HPDE6-E6E7 (cell line): ENCODE data around the gene GRM4.

Experiments
- DNase-seq: peaks from one replicate; pipeline ENCODE4 v3.0.0; 2011; ENCODE audit warnings: missing footprints; ENCODE audit errors: extremely low spot score

Gene GRM4

GRCh38 chr6:34143196-34143883, 2.5 kb downstream of the GRM4 start:
- DNase-seq: no peak

- DNase-seq: no peak
Observed at GRCh38 chr6:34142061-34142998, 3.6 kb downstream of the GRM4 start.

DNA sequence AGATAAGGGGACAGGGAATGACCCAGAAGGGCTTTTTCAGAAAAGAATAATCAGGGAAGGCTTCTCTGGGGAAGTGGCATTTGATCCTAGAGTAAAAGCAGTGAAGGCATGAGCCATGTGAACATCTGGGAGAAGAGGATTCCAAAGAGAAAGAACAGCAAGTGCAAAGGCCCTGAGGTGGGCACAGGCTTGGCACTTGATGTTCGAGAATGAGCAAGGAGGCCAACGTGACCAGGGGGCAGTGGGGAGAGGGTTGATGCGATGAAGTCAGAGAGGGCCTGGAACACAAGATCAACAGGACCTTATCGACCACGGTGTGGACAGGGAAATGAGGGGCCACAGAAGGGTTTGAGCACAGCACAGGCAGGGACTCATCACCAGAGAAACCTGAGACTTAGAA, 5.8 kb downstream of the GRM4 start:
- no peak for DNase-seq

DNA sequence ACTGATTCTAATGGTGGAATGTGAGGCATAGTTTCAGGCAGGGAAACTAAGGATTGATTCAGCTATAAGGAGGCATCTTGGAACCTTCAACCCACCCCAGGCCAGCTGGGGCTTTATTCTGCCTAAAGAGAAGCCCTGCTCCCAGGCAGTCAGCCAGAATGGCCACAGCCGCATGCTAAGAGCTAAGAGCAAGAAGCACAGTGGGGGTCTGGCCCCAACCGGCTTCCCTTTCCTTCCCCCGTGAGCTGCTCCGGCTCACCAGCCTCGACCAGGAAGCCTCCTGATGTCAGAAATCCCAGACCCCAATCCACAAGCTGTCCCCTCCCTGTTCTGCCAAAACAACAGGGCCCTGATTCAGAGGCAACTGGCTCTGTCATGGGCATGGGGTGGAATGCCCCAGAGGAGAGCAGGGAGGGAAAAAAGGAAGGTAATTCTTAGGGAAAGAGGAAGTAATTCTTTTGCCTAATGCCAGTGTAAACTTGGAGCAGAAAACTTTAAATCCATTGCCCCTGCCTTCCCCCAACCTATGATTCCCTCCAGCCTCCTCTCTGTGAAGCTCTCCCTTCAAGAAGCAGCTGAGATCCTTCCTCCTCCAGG, 6.9 kb downstream of the GRM4 start:
- DNase-seq: no peak

DNA sequence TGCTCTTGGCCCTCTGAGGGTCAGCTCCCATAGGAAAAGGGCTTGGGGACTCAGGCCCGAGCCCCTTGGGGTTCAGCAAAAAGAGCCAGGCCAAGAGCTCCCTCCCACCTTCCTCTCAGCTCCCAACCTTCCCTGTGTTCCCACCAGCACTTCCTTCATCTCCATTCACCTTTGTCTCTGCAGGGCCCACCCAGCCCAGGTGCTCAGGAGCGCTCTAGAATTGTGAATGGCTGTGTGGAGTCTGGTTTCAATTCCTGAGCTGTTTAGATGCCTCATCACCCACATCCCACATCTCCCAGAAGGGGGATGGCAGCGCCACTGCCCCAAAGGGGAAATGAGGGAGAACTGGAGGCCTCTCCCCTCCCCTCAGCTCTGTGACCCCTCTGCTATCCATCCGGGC, 7.7 kb downstream of the GRM4 start:
- no peak for DNase-seq

DNA sequence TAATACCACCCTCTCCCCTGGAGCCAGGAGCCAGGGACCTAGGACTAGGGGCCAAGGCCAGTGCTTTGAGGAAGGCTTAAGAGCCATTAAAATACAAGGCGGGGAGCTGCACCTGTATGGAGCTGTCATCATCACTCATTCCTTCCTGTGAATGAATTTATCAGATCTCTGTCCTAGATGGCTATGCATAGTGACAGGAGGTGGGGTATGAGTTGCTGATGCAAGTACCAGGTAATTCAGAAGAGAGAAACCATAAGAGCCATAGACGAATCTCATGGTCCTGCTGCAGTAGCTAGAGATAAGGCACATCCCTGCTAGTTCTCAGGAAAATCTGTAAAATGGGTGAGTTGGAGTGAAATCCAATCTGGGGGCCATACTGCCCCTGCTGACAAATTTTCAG, 10.3 kb downstream of the GRM4 start:
- no peak for DNase-seq

- peak; percentile 36 for DNase-seq
Observed at GRCh38 chr6:34132486-34133185, 13.3 kb downstream of the GRM4 start.

- no peak for DNase-seq
Observed at GRCh38 chr6:34131326-34132290, 14.3 kb downstream of the GRM4 start.

GRCh38 chr6:34130862-34131261, 15.0 kb downstream of the GRM4 start:
- DNase-seq: no peak

- no peak for DNase-seq
Observed at GRCh38 chr6:34129753-34130152, 16.1 kb downstream of the GRM4 start.

GRCh38 chr6:34128045-34128444, 17.8 kb downstream of the GRM4 start:
- DNase-seq: no peak

DNA sequence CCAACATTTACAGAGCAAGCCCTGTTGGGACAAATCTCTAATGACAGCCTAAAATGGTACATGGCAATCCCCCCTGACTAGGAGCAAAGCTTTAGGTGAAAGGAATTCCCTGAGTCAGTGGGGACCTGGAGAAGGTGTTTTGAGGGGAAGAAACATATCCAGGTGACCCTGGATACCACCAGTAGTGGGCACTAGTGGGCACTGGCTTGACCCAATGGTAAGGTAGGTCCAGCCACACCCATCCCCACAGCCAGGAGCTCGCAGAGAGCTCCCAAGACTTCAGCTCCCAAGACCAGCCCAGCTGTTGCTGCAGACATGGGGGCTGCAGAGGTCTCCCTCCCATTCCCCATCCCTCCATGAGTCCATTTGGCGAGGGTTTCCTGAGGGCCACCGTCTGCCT, 19.5 kb downstream of the GRM4 start:
- DNase-seq: no peak

DNA sequence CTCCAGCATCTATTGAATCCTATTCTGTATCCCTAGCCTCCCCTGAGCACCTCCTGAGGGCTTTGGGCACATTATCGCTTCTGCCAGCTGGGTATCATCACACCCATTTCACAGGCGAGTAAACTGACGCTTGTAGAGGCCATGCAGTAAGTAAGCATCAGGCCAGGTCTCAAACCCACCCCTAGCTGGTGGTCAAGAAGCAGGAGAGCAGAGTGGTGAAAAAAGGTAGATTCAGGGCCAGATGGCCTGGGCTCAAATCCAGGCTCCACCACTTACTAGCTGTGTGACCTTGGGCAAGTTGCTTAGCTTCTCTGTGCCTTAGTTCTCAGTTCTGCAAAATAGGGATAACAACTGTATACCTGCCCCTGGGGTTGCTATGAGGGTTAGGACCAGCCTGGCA, 19.9 kb downstream of the GRM4 start:
- DNase-seq: no peak

DNA sequence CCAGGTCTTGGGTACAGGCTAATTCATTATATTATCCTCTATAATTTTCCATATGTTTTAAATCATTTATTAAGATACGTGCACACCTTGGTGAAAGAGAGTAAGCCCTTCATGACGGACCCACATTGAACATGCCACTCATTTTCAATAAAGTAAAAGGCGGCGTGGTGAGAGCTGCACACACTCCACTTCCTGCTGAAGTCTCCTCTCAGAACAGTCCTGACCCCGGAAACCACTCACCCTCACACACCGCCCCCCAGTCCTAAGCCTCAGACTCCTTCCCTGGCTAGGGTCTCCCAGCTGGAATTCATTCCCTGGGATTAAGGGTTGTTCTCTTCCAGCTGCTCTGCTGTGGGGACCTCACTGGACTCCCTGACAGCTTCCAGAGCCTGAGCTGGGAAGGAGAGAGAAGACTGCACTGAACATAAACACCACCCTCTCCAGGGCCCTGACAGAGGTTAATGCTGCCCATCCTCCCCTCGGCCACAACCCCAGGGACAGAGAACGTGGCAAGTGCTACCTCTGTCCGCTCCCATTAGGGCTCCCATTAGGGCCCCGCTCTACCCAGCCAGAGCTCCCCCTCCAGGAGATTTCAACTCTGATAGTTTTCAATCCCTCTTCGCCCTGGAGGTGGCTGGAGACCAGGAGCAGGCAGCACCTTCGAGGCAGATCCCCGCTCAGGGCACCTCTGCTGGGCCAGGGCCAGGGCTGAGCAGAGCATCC, 24.8 kb downstream of the GRM4 start:
- DNase-seq: no peak

DNA sequence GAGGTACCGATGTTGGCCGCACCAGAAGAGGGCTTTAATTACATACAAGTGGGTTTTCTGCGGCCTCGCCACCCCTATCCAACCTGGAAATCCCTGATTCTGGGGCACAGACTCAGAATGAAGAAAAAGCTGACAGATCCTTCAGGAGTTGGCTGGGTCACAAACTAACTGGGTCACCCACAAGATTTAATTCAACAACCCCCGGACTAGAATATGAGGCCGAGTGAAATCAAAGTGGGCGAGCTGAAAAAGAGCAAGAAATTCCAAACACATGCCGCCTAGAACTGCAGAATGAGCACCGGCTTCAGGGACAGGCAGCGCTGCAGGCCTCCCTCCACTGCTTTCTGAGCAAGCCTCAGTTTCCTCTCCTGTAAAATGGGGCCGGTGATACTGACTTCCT, 30.0 kb downstream of the GRM4 start:
- DNase-seq: no peak

DNA sequence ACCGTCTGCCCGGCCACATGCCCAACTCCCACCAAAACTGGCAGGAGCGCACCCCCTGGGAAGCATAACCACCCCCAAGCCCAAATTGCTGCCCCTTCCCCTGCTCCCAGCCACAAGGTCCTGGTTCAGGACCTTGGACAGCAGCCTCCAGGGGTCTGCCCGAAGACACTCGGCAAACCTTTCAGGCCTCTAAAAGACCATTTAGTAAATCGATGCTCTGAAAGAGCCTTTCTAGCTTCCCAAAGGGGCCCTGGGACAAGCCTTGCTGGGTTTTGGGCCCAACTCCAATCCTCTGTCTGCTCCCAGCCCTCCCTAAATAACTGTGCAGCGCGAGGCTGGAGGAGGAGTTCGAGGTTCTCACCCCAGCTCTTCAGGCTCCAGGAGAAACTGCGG, 30.5 kb downstream of the GRM4 start:
- DNase-seq: peak; percentile 23

DNA sequence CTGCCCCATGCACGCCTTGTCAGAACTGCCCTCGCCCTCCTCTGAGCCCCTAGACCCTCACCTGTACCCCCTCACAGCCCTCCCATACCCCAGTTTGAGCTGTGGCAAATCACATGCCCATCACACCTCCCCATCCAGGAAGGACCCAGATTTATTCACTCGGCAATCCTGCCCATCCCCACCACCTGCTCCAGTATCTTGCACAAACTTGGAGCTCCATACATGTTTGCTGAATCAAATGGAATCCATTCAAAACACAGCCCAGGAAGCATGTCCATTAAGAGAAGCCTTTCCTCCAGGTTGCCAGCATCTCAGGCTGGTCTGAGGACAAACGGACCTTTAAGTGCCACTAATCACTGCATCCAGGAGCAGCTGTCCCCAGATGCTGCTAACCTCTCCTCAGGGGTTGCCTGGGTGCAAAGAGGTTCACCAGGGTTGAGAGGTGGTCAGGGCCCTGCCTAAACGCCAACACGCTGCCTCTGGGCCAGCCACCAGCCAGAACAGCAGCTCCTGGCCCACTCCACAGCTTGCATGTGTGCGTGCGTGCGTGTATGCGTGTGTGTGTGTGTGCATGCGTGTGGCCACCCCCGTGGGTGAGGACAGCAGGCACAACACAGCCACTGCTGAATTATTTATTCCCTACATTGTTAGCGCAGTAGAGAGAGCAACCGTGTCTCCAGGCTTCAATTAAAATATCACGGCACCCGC, 31.0 kb downstream of the GRM4 start:
- no peak for DNase-seq

DNA sequence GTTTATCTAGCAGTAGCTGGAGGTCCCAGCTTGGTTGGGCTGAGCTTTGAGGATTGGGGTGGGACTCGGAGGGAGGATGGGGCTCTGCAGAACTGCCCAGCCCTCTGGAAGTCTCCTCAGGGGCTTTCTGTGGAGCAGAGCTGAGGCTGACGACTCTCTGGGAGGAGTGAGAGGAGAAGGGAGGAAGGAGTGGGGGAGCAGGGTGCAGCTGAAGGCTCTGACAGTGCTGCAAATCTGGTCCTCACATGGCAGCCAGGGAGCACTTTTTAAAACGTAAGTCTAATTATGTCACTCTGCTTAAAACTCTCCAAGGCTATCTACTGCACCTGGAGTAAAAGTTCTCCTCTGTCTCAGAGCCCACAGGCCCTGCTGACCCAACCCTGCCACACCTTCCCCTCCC, 32.4 kb downstream of the GRM4 start:
- no peak for DNase-seq

DNA sequence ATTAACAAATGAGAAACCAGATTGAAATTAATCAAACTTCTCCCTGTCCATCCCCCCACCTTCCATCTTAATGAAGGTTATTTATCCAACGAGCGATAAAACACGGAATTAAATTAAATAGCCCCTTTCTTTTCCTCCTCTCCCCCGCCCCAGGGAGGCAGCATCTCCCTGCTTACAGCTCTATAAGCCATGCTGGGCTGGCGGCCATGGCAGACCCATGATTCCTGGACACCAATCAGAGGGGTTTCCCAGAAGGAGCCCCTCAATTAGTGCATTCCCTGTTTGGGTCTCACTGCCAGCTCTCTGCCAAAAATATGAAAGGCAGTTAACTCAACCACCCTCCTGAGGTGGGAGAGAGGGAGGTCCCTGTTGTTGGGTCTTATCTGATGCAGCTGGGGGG, 33.8 kb downstream of the GRM4 start:
- no peak for DNase-seq

DNA sequence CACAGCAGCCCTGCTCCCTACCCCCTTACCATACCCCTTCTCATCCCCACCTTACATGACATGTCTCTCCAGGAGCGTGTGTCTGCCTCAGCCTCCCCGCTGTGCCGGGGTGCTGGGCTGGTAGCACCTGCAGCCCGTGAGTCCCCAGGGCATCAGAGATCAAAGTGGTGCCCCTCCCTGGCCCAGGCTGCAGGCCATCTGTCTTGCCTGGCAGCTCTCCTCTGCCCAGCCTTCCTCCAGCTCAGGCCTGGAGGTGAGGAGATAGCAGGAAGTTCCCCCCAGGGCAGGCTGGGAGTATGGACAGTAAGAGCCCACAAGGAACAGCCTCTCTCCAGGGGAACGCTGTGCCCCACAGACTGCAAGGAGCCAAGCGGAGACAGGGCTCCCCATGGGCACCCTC, 35.3 kb downstream of the GRM4 start:
- no peak for DNase-seq
